NOMO-1 treated with DMSO at 0.1 percent for 48 hours (cell line): Measurements from ENCODE around the gene STARD10.
A peak's percentile ranks its signal among the peaks of the same experiment; 100 is the strongest.

ENCODE experiments used
- DNase-seq: peaks from one replicate; lab custom pipeline; 2025; ENCODE audit not compliant: unreplicated experiment; lab: John Stamatoyannopoulos, UW

STARD10 gene

DNA sequence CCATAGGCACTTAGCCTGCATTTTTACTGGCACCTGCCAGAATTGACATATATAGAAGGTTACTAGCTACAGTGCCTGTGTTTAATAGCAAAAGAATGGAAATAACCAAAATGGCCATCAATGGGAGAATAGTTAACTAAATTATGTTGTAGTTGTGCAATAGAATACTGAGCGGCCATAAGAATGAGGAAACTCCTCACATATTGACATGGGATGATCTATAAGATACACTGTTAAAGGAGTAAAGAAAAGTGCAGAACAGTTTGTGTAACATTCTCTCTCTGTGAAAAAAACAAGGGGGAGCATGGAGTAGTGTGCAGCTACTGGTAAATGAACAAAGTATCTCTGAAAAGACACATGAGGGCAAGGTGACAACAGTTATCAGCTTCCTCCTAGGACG is 63.1 kb downstream of the STARD10 start:
- DNase-seq, result peak; percentile 40

GRCh38 chr11:72730243-72730642 is 63.6 kb downstream of the STARD10 start:
- no peak for DNase-seq

GRCh38 chr11:72727521-72727920 is 66.3 kb downstream of the STARD10 start:
- DNase-seq, result peak; percentile 9

DNA sequence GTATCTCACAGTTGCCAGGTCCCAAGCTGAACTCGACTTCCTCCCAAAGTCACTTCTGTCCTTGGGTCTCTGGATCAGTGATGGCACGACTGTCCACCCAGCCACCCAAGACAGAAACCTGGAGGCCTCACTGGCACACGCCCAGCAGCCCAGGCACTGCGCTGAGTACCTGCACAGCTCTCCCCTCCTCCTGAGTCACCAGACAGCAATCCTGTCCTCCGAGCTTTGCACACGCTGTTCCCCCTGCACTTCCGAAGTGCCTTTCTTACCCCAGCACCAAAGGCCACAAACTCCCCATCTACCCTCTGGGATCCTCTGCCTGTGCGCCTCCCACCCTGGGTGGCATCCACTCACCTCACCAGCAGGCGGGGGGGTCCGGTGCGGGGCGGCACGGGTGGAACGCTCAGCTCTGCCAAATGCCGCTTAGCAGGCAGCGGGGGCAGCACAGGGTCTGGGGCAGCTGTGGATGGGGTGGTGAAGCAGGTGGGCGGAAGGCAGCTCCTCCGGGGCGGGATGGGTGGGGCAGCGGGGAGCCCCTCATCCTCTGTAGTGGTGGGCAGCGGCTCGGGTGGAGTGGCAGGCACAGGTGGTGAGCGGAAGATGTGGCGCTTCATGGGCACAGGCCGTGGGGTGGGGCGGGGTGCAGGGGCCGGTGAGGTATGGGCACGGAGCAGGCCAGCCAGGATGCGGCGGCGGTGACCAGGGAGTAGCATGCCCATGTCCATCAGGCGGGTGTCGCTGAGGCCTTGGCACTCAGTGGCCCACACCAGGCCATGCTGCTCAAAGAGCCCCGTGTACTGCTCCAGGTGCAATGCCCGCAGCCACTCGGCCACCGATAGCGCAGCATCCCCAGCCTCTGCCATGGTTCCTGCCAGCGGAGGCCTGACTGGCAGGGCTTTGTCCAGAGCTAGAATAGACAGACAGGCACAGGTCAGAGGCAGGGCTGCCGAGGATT is 67.3 kb downstream of the STARD10 start:
- DNase-seq, result no peak

DNA sequence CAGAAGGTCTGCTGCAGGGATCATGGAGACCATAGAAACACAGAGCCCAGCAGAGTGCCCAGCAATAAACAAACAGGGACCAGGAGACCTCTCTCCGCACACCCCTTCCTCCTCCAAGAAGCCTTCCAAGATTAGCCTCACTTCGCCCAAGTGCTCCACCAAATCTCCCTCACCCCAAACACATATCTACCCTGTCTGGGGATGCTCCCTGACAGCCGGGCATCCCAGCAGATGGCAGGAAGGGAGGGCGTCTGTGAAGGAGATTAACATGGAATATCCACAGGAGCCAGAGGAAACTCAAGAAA is 68.2 kb downstream of the STARD10 start:
- DNase-seq, result no peak

- peak; percentile 75 for DNase-seq
Observed at GRCh38 chr11:72724851-72725723, 68.8 kb downstream of the STARD10 start.

GRCh38 chr11:72724021-72724551 is 69.8 kb downstream of the STARD10 start:
- no peak for DNase-seq

GRCh38 chr11:72723508-72723907 is 70.3 kb downstream of the STARD10 start:
- DNase-seq, result no peak

GRCh38 chr11:72722050-72722748 is 71.6 kb downstream of the STARD10 start:
- DNase-seq, result peak; percentile 93

- DNase-seq, result no peak
Observed at GRCh38 chr11:72721689-72722049, 72.2 kb downstream of the STARD10 start.

DNA sequence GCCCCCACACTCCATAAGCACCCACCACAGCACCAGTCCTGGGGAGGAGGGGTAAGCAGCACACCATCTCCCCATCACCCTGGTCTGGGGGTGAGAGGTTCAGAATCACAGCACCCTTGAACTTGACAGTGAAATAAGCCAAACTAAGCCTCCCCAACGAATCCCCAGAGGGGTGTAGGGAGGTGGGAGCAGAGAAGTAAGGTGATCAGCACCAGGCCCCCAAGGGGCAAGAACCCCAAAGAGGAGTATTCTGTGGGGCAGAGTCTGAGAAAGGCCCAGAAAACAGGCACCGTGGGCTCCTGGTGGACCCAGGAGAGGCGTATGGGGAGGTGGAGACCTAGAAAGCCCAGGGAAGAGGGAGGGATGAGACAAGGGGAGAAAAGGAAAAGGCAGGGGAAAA is 72.6 kb downstream of the STARD10 start:
- DNase-seq, result no peak

- no peak for DNase-seq
Observed at GRCh38 chr11:72720784-72721183, 73.1 kb downstream of the STARD10 start.

DNA sequence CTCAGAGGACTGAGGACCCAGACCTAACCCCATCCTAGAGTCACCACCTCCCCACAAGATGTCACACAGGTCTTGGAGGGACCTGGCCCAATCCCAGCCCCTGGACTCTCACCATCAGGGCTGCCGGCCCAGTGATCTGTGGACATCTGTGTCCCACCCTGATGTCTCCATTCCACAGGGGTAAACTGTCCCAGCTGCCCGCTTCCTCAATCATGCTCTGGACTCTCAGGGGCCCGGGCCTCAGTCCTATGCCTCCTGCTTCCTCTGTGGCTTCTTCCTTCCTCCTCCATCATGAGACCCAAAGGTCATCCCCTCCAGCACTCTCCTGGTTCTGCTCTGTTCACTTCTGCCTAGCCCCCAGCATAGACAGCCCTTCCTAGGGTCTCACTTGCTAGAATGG is 73.8 kb downstream of the STARD10 start:
- DNase-seq, result peak; percentile 35

DNA sequence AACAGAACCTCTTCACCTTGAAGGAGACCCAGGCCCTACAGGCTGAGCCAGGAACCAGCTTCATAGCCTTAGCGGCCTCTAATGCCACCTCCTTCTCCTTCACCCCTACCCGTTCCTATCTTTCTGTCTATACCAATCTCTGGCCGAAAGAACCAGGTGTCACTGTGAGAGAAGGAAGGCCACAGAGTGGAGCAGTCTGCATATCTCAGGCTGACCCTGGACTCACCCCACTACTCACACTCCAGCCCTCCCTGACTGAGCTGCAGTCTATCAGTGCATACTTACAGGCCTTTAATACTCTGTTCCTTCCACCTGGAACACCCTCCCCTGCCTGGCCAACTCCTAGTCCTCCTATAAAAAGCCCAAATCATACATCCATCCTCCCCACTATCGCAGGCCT is 74.3 kb downstream of the STARD10 start:
- no peak for DNase-seq

- peak; percentile 44 for DNase-seq
Observed at GRCh38 chr11:72719144-72719543, 74.7 kb downstream of the STARD10 start.

GRCh38 chr11:72718101-72718501 is 75.7 kb downstream of the STARD10 start:
- no peak for DNase-seq

DNA sequence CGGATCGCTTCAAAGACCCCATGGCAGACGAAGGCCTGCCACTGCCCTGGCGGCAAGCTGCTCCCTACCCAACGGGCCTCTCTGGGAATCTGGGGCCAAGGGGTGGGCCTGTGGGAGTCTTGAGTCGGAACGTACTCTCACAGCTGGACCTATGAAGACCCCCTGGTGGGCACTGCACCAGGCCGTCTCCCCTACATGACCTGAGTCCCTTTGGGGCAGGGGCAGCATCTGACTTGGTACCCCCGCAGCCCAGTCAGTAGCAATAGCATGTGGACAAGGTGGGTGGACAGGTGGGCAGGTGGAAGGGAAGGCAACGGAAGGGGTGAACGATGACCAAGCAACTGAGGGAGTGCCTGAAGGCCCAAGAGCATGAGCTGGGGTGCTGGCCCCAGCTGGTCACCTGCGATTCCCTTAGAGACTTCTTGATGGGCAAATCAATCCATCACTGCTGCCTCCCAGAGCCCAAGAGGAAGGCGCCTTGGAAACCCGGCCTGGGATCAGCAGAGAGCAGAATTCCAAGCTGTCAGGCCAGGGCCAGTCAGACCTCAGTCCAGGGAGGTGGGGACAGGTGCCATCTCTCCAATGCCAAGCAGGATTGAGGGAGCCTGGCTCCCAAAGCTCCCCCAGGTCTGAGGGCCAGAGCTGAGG is 76.9 kb downstream of the STARD10 start:
- no peak for DNase-seq

- DNase-seq, result no peak
Observed at GRCh38 chr11:72716290-72716689, 77.6 kb downstream of the STARD10 start.

GRCh38 chr11:72712841-72713240 is 81.0 kb downstream of the STARD10 start:
- DNase-seq, result no peak

- no peak for DNase-seq
Observed at GRCh38 chr11:72712168-72712751, 81.6 kb downstream of the STARD10 start.
